Gastrocnemius medialis (tissue), 4 donors: ENCODE results near the gene CCDC39. TPM values are rescaled to one million over a fixed set of nuclear protein-coding genes. Genes with fewer than 3 reads are reported as not detected.
"Not testable (repeated sequence)": the region's sequence is repeated elsewhere in the genome, so short reads cannot be mapped to it uniquely, and the experiment has no call there.

Experiments
- ATAC-seq, 2 donors: fragments of 150-250 bp; one replicate each; pipeline ENCODE4 v1.9.1; 2016
- DNase-seq, 2 donors: peaks; one replicate each; pipeline ENCODE4 v3.0.0-alpha.2; 2019
- H3K27ac ChIP-seq, 4 donors: fragments of 200-600 bp; sonication (generic); 1 replicate in 1 of 4; 2 replicates in 3 of 4; pipeline ENCODE4 v1.5.1; 2016 to 2018; ENCODE audit warnings: mild to moderate bottlenecking in 2 of 4, moderate library complexity in 1 of 4
- H3K27me3 ChIP-seq, 3 donors: fragments of 200-600 bp; sonication (generic) in 2 of 3; 1 replicate in 1 of 3; 2 replicates in 2 of 3; pipeline versions ENCODE4 v1.5.1 to v1.6.0; 2016 to 2019; ENCODE audit warnings: mild to moderate bottlenecking in 1 of 3, moderate library complexity in 1 of 3
- H3K36me3 ChIP-seq, 2 donors: fragments of 200-600 bp; sonication (generic) in 1 of 2; one replicate each; pipeline ENCODE4 v1.5.1; 2017 to 2018
- H3K4me1 ChIP-seq, 2 donors: fragments of 200-600 bp; sonication (generic) in 1 of 2; one replicate each; pipeline ENCODE4 v1.5.1; 2016 to 2017; ENCODE audit warnings: mild to moderate bottlenecking in 2 of 2
- H3K4me3 ChIP-seq, 4 donors: fragments of 200-600 bp; sonication (generic) in 3 of 4; 1 replicate in 1 of 4; 2 replicates in 3 of 4; pipeline ENCODE4 v1.5.1; 2016 to 2019; ENCODE audit warnings: mild to moderate bottlenecking in 2 of 4
- H3K9me3 ChIP-seq, 3 donors: fragments of 200-600 bp; sonication (generic) in 2 of 3; 1 replicate in 1 of 3; 2 replicates in 2 of 3; pipeline ENCODE4 v1.5.1; 2016 to 2019
- POLR2A ChIP-seq, 2 donors: fragments of 450-650 bp; IDR thresholded peaks; one replicate each; pipeline ENCODE4 v1.6.1; 2017; ENCODE audit warnings: antibody characterized with exemption in 2 of 2, mild to moderate bottlenecking in 2 of 2, moderate library complexity in 2 of 2
- in situ Hi-C, 4 donors: fragments of 200-750 bp; cut with MboI; loops; one replicate each; pipeline versions ENCODE4 v1.15.0 to v1.8.0; 2017; ENCODE audit warnings: low sequenced_read_pairs in 4 of 4
- intact Hi-C: fragments of 100-400 bp; cut with DNase I; formaldehyde crosslinking; loops from one replicate; pipeline ENCODE4 v1.15.1; 2023; ENCODE audit warnings: low total_unique reads
- total RNA-seq, 4 donors: library from RNA; depleted of rRNA; stranded (reverse); fragments of >200 nt; gene quantifications; one replicate each; pipeline versions ENCODE4 v1.1.0 to v1.2.3, GENCODE V29; 2016
- TF ChIP-seq, protein P1 (sequence below), 5 experiments: fragments of 450-650 bp in 3 of 5; fragments of 200-600 bp in 2 of 5; sonication (generic) in 2 of 5; IDR thresholded peaks in 4 of 5; conservative IDR thresholded peaks in 1 of 5; 1 replicate in 4 of 5; 2 replicates in 1 of 5; pipeline ENCODE4 v1.5.1; 2016 to 2019; ENCODE audit warnings: antibody characterized with exemption in 5 of 5, mild to moderate bottlenecking in 3 of 5, moderate library complexity in 3 of 5

The CCDC39 gene
- total RNA-seq, 4 donors from 2014 or later: 1.0 to 1.2 TPM; not detected in 2

DNA sequence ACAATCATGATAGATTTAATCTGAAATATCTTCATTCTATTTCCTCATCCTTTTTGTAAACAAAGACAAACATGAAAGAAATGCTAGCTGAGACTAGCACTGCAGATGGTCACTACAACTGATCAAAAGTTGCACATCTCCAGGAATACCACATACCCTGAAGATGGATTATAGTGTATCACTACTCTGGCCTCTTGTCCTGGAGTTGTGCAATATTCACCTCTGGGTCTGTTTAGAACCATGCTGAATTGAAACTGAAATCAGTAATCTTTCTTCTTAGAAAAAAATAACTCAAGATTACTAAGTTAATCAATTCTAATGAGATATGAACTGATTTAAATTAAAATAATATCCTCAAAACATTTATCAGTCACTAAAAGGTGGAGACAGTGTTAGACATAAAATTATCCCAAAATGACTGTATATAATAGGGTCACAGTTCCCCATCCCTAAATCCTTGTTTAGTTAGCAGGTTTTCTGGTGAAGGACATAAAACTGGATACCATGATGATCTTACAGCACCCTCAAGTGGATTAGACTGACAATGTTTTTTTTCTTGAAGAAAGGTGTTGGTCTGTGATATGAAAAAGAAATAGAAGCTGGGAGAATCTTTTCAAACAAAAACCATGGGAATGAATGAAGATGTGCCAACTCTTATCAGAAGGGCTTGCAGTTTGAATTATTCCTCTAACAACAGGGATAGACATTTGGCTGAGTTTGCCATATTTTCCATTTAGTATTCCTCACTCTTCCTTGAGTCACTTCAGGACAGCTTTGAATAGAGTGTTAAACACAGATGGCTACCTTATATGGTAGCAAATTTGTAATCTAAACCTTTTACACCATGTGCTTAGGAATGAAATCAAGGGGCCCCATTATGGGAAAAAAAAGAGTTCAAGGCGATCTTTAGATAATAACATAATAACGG lies 84.4 kb downstream of the CCDC39 start:
- intact Hi-C loops: no loop called here
- TF ChIP-seq, protein P1, sequence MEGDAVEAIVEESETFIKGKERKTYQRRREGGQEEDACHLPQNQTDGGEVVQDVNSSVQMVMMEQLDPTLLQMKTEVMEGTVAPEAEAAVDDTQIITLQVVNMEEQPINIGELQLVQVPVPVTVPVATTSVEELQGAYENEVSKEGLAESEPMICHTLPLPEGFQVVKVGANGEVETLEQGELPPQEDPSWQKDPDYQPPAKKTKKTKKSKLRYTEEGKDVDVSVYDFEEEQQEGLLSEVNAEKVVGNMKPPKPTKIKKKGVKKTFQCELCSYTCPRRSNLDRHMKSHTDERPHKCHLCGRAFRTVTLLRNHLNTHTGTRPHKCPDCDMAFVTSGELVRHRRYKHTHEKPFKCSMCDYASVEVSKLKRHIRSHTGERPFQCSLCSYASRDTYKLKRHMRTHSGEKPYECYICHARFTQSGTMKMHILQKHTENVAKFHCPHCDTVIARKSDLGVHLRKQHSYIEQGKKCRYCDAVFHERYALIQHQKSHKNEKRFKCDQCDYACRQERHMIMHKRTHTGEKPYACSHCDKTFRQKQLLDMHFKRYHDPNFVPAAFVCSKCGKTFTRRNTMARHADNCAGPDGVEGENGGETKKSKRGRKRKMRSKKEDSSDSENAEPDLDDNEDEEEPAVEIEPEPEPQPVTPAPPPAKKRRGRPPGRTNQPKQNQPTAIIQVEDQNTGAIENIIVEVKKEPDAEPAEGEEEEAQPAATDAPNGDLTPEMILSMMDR (IDR thresholded peaks at IDR 0.05 in 4 of 5, conservative IDR thresholded peaks at IDR 0.05 in 1 of 5): no peak
- no peak for TF ChIP-seq POLR2A (IDR thresholded peaks at IDR 0.05)

DNA sequence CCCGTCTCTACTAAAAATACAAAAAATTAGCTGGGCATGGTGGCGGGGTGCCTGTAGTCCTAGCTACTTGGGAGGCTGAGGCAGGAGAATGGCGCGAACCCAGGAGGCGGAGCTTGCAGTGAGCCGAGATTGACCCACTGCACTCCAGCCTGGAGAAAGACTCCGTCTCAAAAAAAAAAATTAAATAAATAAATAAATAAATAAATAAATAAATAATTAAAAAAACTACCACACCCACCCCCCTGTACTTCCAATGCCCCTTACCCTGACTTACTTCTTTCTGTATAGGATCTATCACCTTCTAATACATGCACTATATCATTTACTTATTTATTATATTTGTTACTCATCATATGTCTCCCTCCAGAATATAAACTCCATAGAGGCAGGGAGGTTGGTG lies 85.7 kb downstream of the CCDC39 start:
- H3K27ac ChIP-seq, H3K27me3 ChIP-seq, DNase-seq, H3K9me3 ChIP-seq, intact Hi-C loops, H3K4me3 ChIP-seq, H3K4me1 ChIP-seq, ATAC-seq, H3K36me3 ChIP-seq: not testable (repeated sequence)
- in situ Hi-C loops: loop anchor here in 1 of 4 donors (10.0 kb wide), 1 partner anchor 669 kb away; no protein-coding TSS in a partner anchor

More for the DNA sequence above, 84.4 kb downstream of the CCDC39 start:
- H3K27me3 ChIP-seq: no peaks in the 10 kb centered on the region
- ATAC-seq (no peak), DNase-seq (no peak)
- no peak overlapping the region for H3K27ac ChIP-seq
- no peaks in the 10 kb centered on the region for H3K9me3 ChIP-seq
- in situ Hi-C loops: loop anchor here in 1 of 4 donors (10.0 kb wide), 1 partner anchor 670 kb away; no protein-coding TSS in a partner anchor
- no peak overlapping the region for H3K4me3 ChIP-seq
- no peaks in the 10 kb centered on the region for H3K36me3 ChIP-seq
- no peaks in the 10 kb centered on the region for H3K4me1 ChIP-seq

DNA sequence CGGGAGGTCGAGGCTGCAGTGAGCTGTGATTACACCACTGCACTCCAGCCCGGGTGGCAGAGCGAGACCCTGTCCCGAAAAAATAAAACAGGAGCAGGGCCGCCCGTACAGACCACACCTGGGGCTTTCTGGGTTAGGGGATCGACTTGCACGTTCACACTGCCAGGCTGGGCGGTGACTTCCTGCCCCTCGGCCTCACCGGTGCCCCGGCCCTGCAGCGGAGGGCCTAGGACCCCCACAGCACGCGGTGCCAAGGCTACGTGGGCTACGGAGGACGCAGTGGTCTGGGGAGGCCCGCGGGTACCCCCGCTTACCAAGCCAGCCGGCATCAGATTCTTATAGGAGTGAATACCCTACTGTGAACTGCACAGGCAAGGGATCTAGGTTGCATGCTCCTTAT lies 88.9 kb downstream of the CCDC39 start:
- intact Hi-C loops: no loop called here
- no peaks in the 10 kb centered on the region for H3K4me1 ChIP-seq
- no peaks in the 10 kb centered on the region for H3K36me3 ChIP-seq
- no peak overlapping the region for H3K27ac ChIP-seq
- H3K9me3 ChIP-seq: no peaks in the 10 kb centered on the region
- TF ChIP-seq, protein P1 (IDR thresholded peaks at IDR 0.05 in 4 of 5, conservative IDR thresholded peaks at IDR 0.05 in 1 of 5): no peak
- no peak for TF ChIP-seq POLR2A (IDR thresholded peaks at IDR 0.05)
- DNase-seq: no peak
- no peak for ATAC-seq
- H3K4me3 ChIP-seq: no peak overlapping the region
- H3K27me3 ChIP-seq: no peaks in the 10 kb centered on the region
- in situ Hi-C loops: loop anchor here in 1 of 4 donors (10.0 kb wide), 1 partner anchor 666 kb away; no protein-coding TSS in a partner anchor

DNA sequence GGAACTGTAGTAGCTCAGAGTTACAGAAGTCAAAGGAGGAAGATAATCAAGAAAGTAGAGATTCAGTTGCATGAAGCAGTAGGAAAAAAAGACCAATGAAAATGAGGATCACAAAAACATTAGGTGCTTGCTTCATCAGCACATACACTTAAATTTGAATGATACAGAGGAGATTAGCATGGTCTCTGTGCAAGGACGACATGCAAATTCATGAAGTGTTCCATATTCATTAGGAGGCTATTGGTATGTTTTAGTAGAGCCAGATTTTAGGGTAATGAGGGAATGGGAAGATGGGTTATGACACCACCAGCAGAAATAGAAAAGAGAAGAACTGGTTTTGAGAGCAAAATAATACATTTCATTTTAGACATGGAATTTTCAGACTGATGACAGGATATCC lies 98.4 kb downstream of the CCDC39 start:
- H3K9me3 ChIP-seq: no peaks in the 10 kb centered on the region
- H3K4me1 ChIP-seq: no peaks in the 10 kb centered on the region
- no peak overlapping the region for H3K4me3 ChIP-seq
- H3K27me3 ChIP-seq: no peaks in the 10 kb centered on the region
- ATAC-seq: no peak
- TF ChIP-seq, protein P1 (IDR thresholded peaks at IDR 0.05 in 4 of 5, conservative IDR thresholded peaks at IDR 0.05 in 1 of 5): no peak
- TF ChIP-seq POLR2A (IDR thresholded peaks at IDR 0.05): no peak
- no peaks in the 10 kb centered on the region for H3K36me3 ChIP-seq
- no peak overlapping the region for H3K27ac ChIP-seq
- in situ Hi-C loops (no loop called here), intact Hi-C loops (no loop called here)
- no peak for DNase-seq

DNA sequence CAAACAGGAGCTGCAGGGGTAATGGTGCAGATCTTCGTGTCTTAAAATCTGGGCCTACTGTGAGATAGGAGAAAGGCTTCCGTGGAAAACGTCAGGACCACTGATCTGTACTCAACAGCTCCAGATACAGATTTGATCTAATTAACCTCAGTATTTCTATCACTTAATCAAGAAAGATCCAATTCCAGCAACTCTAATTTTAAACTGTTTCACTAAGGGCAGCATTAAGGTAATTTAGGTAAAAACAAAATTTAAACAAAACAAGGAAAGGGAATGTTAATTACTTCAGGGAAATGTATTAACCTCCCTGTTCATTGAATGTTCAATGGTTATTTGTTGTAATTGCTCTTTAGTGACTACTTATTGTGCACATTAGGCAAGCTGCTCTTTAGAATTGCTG lies 103.7 kb downstream of the CCDC39 start:
- in situ Hi-C loops: no loop called here
- Histone ChIP-seq H3K27me3 (no peaks in the 10 kb centered on the region), H3K4me1 (no peaks in the 10 kb centered on the region), H3K36me3 (no peaks in the 10 kb centered on the region), H3K4me3 (no peak overlapping the region), H3K9me3 (no peaks in the 10 kb centered on the region), H3K27ac (no peak overlapping the region)
- DNase-seq (no peak), ATAC-seq (no peak)
- intact Hi-C loops: no loop called here
- TF ChIP-seq, protein P1 (IDR thresholded peaks at IDR 0.05 in 4 of 5, conservative IDR thresholded peaks at IDR 0.05 in 1 of 5): no peak
